CD4-positive, CD25-positive, alpha-beta regulatory T cell (primary cell): ENCODE data around the gene SPATA2L. TPM values are rescaled to one million over a fixed set of nuclear protein-coding genes. Genes with fewer than 3 reads are reported as not detected.
A peak's percentile ranks its signal among the peaks of the same experiment; 100 is the strongest.
"Not testable (repeated sequence)": the region's sequence is repeated elsewhere in the genome, so short reads cannot be mapped to it uniquely, and the experiment has no call there.

ENCODE experiments used
- ATAC-seq, 2 donors: fragments of 150-1000 bp; cut with Tn5 transposase; one replicate each; pipeline ENCODE4 v1.10.0; 2021; ENCODE audit warnings: low read depth in 2 of 2, moderate number of reproducible peaks in 2 of 2, moderate library complexity in 1 of 2
- DNase-seq, 3 donors: peaks; one replicate each; pipeline versions ENCODE4 v3.0.0 to v3.0.0-alpha.2; 2012 to 2022; ENCODE audit warnings: mixed read lengths in 1 of 3
- H3K27ac ChIP-seq: one replicate; pipeline ENCODE4 v1.7.0; 2013; ENCODE audit warnings: mild to moderate bottlenecking, low read length; ENCODE audit not compliant: insufficient read depth, poor library complexity, severe bottlenecking
- H3K27me3 ChIP-seq: one replicate; pipeline ENCODE4 v1.7.0; 2013; ENCODE audit warnings: low read length; ENCODE audit not compliant: control insufficient read depth, insufficient read depth
- H3K36me3 ChIP-seq: one replicate; pipeline ENCODE4 v1.7.0; 2013; ENCODE audit warnings: mild to moderate bottlenecking, low read length, moderate library complexity; ENCODE audit not compliant: control insufficient read depth, insufficient read depth
- H3K4me1 ChIP-seq: 2 replicates; pipeline ENCODE4 v1.7.0; 2013; ENCODE audit warnings: mild to moderate bottlenecking, low read length; ENCODE audit not compliant: insufficient read depth, control insufficient read depth, poor library complexity, severe bottlenecking
- H3K4me3 ChIP-seq: one replicate; pipeline ENCODE4 v1.7.0; 2013; ENCODE audit warnings: low read depth, mild to moderate bottlenecking, low read length, moderate library complexity
- H3K9me3 ChIP-seq, 2 experiments: 1 replicate in 1 of 2; 2 replicates in 1 of 2; pipeline ENCODE4 v1.7.0; 2013; ENCODE audit warnings: low read length in 2 of 2, mild to moderate bottlenecking in 1 of 2, moderate library complexity in 1 of 2; ENCODE audit not compliant: control insufficient read depth in 2 of 2
- H3K27ac Mint-ChIP-seq, 3 donors: one replicate each; pipeline ENCODE4 v1.8.0; 2020 to 2022; ENCODE audit warnings: mild to moderate bottlenecking in 3 of 3, mixed read lengths in 3 of 3, moderate library complexity in 2 of 3
- H3K27me3 Mint-ChIP-seq: one replicate; pipeline ENCODE4 v1.8.0; 2022; ENCODE audit warnings: mild to moderate bottlenecking, mixed read lengths
- H3K36me3 Mint-ChIP-seq: one replicate; pipeline ENCODE4 v1.8.0; 2020; ENCODE audit warnings: mixed read lengths
- H3K4me1 Mint-ChIP-seq, 4 donors: one replicate each; pipeline ENCODE4 v1.8.0; 2020 to 2022; ENCODE audit warnings: mixed read lengths in 4 of 4, mild to moderate bottlenecking in 1 of 4
- H3K4me3 Mint-ChIP-seq, 4 donors: one replicate each; pipeline ENCODE4 v1.8.0; 2020 to 2022; ENCODE audit warnings: mild to moderate bottlenecking in 4 of 4, mixed read lengths in 4 of 4, moderate library complexity in 3 of 4
- H3K9me3 Mint-ChIP-seq, 7 donors: one replicate each; pipeline ENCODE4 v1.8.0; 2020 to 2022; ENCODE audit warnings: mixed read lengths in 7 of 7, mild to moderate bottlenecking in 3 of 7, moderate library complexity in 2 of 7
- polyA plus RNA-seq, 4 donors: library from polyadenylated mRNA; unstranded; fragments of 300-500 nt; fragmentation: Illumina TruSeq; gene quantifications; one replicate each; pipeline ENCODE4 v1.2.3, GENCODE V29; 2021
- total RNA-seq: library from RNA; stranded (reverse); gene quantifications from one replicate; pipeline ENCODE4 v1.2.3, GENCODE V29; 2022

SPATA2L gene
- total and polyA plus RNA-seq, 5 donors from 2014 or later, result 5.6 to 15.6 (median 8.4) TPM

DNA sequence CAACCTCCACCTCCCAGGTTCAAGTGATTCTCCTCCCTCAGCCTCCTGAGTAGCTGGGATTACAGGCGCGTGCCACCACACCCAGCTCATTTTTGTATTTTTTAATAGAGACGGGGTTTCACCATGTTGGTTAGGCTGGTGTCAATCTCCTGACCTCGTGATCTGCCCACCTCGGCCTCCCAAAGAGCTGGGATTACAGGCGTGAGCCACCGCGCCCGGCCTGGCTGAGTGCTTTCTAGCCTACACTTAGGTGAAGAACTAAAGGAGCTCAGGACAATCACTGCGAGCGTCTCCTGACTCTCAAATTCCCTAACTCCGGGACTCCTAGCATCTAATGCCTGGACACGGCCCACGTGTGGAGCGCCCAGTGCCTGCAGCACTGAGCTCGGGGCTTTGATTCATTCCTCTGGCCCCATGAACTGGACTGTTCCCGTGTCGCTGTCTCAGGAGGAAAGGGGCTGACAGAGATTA, 1.8 kb downstream of the SPATA2L start:
- H3K9me3 Mint-ChIP-seq, H3K27me3 ChIP-seq, H3K27me3 Mint-ChIP-seq, H3K9me3 ChIP-seq, H3K36me3 ChIP-seq, ATAC-seq, H3K4me3 ChIP-seq, H3K36me3 Mint-ChIP-seq, DNase-seq: not testable (repeated sequence)
- Mint-ChIP-seq H3K4me1 (peaks cover 0 to 37% (median 8%) of the 10 kb centered on the region in 4 donors), H3K27ac (peak overlapping the region in 2 of 3 donors; percentile 71 to 81), H3K4me3 (peak overlapping the region in 3 of 4 donors; percentile 79 to 94 (median 83))
- Histone ChIP-seq H3K4me1 (peaks cover 41% of the 10 kb centered on the region), H3K27ac (peak overlapping the region; percentile 88)

DNA sequence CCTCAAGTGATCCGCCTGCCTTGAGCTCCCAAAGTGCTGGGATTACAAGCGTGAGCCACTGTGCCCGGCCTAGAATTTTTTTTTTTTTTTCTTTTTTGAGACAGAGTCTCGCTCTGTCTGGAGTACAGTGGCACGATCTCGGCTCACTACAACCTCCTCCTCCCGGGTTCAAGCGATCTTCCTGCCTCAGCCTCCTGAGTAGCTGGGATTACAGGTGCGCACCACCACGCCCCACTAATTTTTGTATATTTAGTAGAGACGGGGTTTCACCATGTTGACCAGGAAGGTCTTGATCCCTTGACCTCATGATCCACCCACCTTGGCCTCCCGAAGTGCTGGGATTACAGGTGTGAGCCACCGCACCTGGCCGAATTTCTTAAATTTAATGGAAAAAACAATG, 2.8 kb downstream of the SPATA2L start:
- H3K27me3 ChIP-seq, H3K36me3 ChIP-seq, DNase-seq, H3K9me3 Mint-ChIP-seq, H3K4me3 ChIP-seq, ATAC-seq, H3K27me3 Mint-ChIP-seq, H3K9me3 ChIP-seq, H3K36me3 Mint-ChIP-seq, H3K27ac ChIP-seq: not testable (repeated sequence)
- Mint-ChIP-seq H3K4me3 (peak overlapping the region in 2 of 4 donors; percentile 32 to 60), H3K4me1 (peaks cover 0 to 37% (median 8%) of the 10 kb centered on the region in 4 donors), H3K27ac (peak overlapping the region in 2 of 3 donors; percentile 71)
- H3K4me1 ChIP-seq, result peaks cover 41% of the 10 kb centered on the region

- H3K9me3 ChIP-seq, result no peaks in the 10 kb centered on the region
- Mint-ChIP-seq H3K9me3 (no peaks in the 10 kb centered on the region), H3K27ac (no peak overlapping the region), H3K4me1 (peaks cover 0 to 32% (median 7%) of the 10 kb centered on the region in 4 donors), H3K36me3 (peaks cover 7% of the 10 kb centered on the region), H3K4me3 (no peak overlapping the region), H3K27me3 (no peaks in the 10 kb centered on the region)
- peaks cover 41% of the 10 kb centered on the region for H3K4me1 ChIP-seq
- H3K27me3 ChIP-seq, result no peaks in the 10 kb centered on the region
- ATAC-seq (no peak), DNase-seq (no peak)
- peaks cover 9% of the 10 kb centered on the region for H3K36me3 ChIP-seq
- H3K27ac ChIP-seq, result no peak overlapping the region
- no peak overlapping the region for H3K4me3 ChIP-seq
Measured at GRCh38 chr16:89697616-89698331, 3.7 kb downstream of the SPATA2L start.

DNA sequence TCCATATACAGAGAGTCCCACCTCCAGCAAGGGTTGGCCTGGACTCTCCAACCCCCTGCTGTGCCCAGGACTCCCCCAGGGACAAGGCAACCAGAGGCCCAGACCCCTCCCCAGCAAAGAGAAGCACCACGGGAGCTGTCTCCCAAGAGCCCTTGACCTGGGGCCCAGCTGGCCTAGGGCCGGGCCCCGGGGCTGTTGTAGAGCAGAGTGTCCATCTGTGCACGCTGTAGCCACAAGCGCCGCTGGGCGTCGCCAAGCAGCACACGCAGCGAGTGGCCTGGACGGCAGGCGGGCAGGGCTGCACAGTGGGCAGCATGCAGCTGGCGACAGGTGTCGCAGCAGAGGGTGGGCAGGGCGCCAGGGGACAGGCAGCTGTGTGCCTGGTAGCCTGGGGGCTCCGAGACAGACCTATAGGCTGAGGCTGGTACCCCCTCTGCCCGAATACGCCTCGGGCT, 4.3 kb downstream of the SPATA2L start:
- Histone ChIP-seq H3K36me3 (peaks cover 9% of the 10 kb centered on the region), H3K27ac (no peak overlapping the region), H3K4me1 (peaks cover 35% of the 10 kb centered on the region), H3K27me3 (no peaks in the 10 kb centered on the region), H3K9me3 (no peaks in the 10 kb centered on the region), H3K4me3 (no peak overlapping the region)
- H3K9me3 Mint-ChIP-seq, result no peaks in the 10 kb centered on the region
- peak overlapping the region in 1 of 3 donors; percentile 48 for H3K27ac Mint-ChIP-seq
- DNase-seq (no peak), ATAC-seq (no peak)
- no peaks in the 10 kb centered on the region for H3K27me3 Mint-ChIP-seq
- H3K4me3 Mint-ChIP-seq, result no peak overlapping the region
- H3K36me3 Mint-ChIP-seq, result peaks cover 7% of the 10 kb centered on the region
- peaks cover 0 to 27% (median 4%) of the 10 kb centered on the region in 4 donors for H3K4me1 Mint-ChIP-seq

DNA sequence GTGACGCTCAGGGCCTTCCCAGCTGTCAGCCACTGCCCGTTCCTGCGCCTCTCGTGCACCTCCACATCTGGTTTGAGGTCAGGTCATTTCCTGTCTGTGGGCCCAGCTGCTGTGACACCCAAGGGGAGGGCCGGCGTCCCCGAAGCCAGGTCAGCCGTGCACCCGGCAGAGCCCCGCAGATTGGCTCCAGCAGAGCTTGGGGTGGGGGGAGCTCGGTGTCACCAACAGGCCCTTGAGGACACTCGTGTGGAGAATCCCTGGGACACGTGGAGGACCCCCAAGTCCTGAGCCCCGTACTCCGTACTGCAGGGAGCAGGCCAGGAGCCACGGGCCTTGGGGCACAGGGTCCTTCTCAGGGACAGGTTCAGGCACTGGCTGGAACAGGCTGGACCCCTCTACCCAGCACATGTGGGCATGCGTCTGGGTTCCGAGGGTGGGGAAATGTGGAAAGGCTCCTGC, 4.8 kb downstream of the SPATA2L start:
- no peaks in the 10 kb centered on the region for H3K9me3 Mint-ChIP-seq
- H3K27ac Mint-ChIP-seq, result peak overlapping the region in 2 of 3 donors; percentile 48 to 65
- H3K9me3 ChIP-seq, result no peaks in the 10 kb centered on the region
- no peaks in the 10 kb centered on the region for H3K27me3 Mint-ChIP-seq
- peaks cover 0 to 25% (median 3%) of the 10 kb centered on the region in 4 donors for H3K4me1 Mint-ChIP-seq
- peak in 1 of 3 donors; percentile 59 for DNase-seq
- peaks cover 7% of the 10 kb centered on the region for H3K36me3 Mint-ChIP-seq
- no peaks in the 10 kb centered on the region for H3K27me3 ChIP-seq
- H3K4me3 ChIP-seq, result no peak overlapping the region
- peaks cover 33% of the 10 kb centered on the region for H3K4me1 ChIP-seq
- peaks cover 13% of the 10 kb centered on the region for H3K36me3 ChIP-seq
- ATAC-seq, result no peak
- no peak overlapping the region for H3K4me3 Mint-ChIP-seq
- H3K27ac ChIP-seq, result no peak overlapping the region

- Mint-ChIP-seq H3K27ac (no peak overlapping the region), H3K36me3 (peaks cover 7% of the 10 kb centered on the region), H3K9me3 (no peaks in the 10 kb centered on the region), H3K27me3 (no peaks in the 10 kb centered on the region), H3K4me3 (no peak overlapping the region), H3K4me1 (peaks cover 0 to 25% (median 3%) of the 10 kb centered on the region in 4 donors)
- peaks cover 19% of the 10 kb centered on the region for H3K36me3 ChIP-seq
- no peak for DNase-seq
- no peaks in the 10 kb centered on the region for H3K27me3 ChIP-seq
- H3K4me1 ChIP-seq, result peaks cover 30% of the 10 kb centered on the region
- no peak overlapping the region for H3K4me3 ChIP-seq
- H3K9me3 ChIP-seq, result no peaks in the 10 kb centered on the region
- no peak for ATAC-seq
- H3K27ac ChIP-seq, result no peak overlapping the region
Measured at GRCh38 chr16:89695875-89696669, 5.4 kb downstream of the SPATA2L start.

- Mint-ChIP-seq H3K9me3 (no peaks in the 10 kb centered on the region), H3K36me3 (peaks cover 8% of the 10 kb centered on the region), H3K4me3 (no peak overlapping the region), H3K27me3 (no peaks in the 10 kb centered on the region), H3K27ac (no peak overlapping the region), H3K4me1 (peaks cover 0 to 25% (median 3%) of the 10 kb centered on the region in 4 donors)
- ATAC-seq (no peak), DNase-seq (no peak)
- peaks cover 21% of the 10 kb centered on the region for H3K36me3 ChIP-seq
- H3K9me3 ChIP-seq, result no peaks in the 10 kb centered on the region
- peaks cover 22% of the 10 kb centered on the region for H3K4me1 ChIP-seq
- H3K27ac ChIP-seq, result no peak overlapping the region
- H3K4me3 ChIP-seq, result no peak overlapping the region
- no peaks in the 10 kb centered on the region for H3K27me3 ChIP-seq
Measured at GRCh38 chr16:89695086-89695874, 6.2 kb downstream of the SPATA2L start.
